ENCODE data around the gene SCARB1.

- TF ChIP-seq CREB1 (IDR thresholded peaks at IDR 0.05; ENCODE audit: low read depth): no peak
- TF ChIP-seq TAF1 (IDR thresholded peaks at IDR 0.05; ENCODE audit: low read depth): no peak
- TF ChIP-seq EP300 (IDR thresholded peaks at IDR 0.05; ENCODE audit: borderline replicate concordance): 0 out of 2 replicates have a peak, but pooled peaks have one; percentile 23
- no peak for TF ChIP-seq TEAD4 (IDR thresholded peaks at IDR 0.05)
- TF ChIP-seq CEBPB (IDR thresholded peaks at IDR 0.05): no peak
- no peak for TF ChIP-seq YY1 (IDR thresholded peaks at IDR 0.05; ENCODE audit: low read depth)
- TF ChIP-seq REST (IDR thresholded peaks at IDR 0.05; ENCODE audit: low read depth): no peak
- TF ChIP-seq RAD21 (IDR thresholded peaks at IDR 0.05; ENCODE audit: low read depth): no peak
- TF ChIP-seq NFIC (IDR thresholded peaks at IDR 0.05): 0 out of 2 replicates have a peak, but pooled peaks have one; percentile 28
- no peak for TF ChIP-seq USF1 (IDR thresholded peaks at IDR 0.05)
- no peak for TF ChIP-seq EGR1 (IDR thresholded peaks at IDR 0.05)
- TF ChIP-seq FOXM1 (IDR thresholded peaks at IDR 0.05; ENCODE audit: borderline replicate concordance, low read depth): no peak
- no peak for TF ChIP-seq ZBTB7A (IDR thresholded peaks at IDR 0.05; ENCODE audit: low read depth)
- no peak; the same call in 1 of the 2 replicates for TF ChIP-seq MAX (IDR thresholded peaks at IDR 0.05)
Observed at GRCh38 chr12:124753228-124753591, 110.5 kb downstream of the SCARB1 start.

Measured in Ishikawa (cell line).